Transverse colon (tissue), 4 donors: Measurements from ENCODE around the gene PAK4. TPM values are rescaled to one million over a fixed set of nuclear protein-coding genes. Genes with fewer than 3 reads are reported as not detected.

Experiments used
- DNase-seq: peaks from one replicate; pipeline ENCODE4 v3.0.0-alpha.2; 2019
- H3K27ac ChIP-seq, 4 donors: fragments of 200-600 bp; sonication (generic); 2 replicates each; pipeline ENCODE4 v1.5.1; 2016 to 2018; ENCODE audit warnings: inconsistent platforms in 4 of 4
- H3K27me3 ChIP-seq: fragments of 200-600 bp; sonication (generic); 2 replicates; pipeline ENCODE4 v1.5.1; 2017; ENCODE audit warnings: inconsistent platforms
- H3K36me3 ChIP-seq, 4 donors: fragments of 200-600 bp; sonication (generic); 2 replicates each; pipeline ENCODE4 v1.5.1; 2017 to 2019; ENCODE audit warnings: inconsistent platforms in 4 of 4
- H3K4me1 ChIP-seq, 4 donors: fragments of 200-600 bp; sonication (generic); 2 replicates each; pipeline ENCODE4 v1.5.1; 2017 to 2020; ENCODE audit warnings: inconsistent platforms in 4 of 4
- H3K4me3 ChIP-seq, 4 donors: fragments of 200-600 bp; sonication (generic); 1 replicate in 1 of 4; 2 replicates in 3 of 4; pipeline versions ENCODE4 v1.5.1 to v1.6.1; 2017 to 2019; ENCODE audit warnings: inconsistent platforms in 4 of 4
- H3K9me3 ChIP-seq, 2 donors: fragments of 200-600 bp; sonication (generic); 2 replicates each; pipeline ENCODE4 v1.5.1; 2017 to 2019; ENCODE audit warnings: inconsistent platforms in 2 of 2
- EP300 ChIP-seq: sonication (generic); formaldehyde crosslinking; IDR thresholded peaks from one replicate; pipeline ENCODE4 v1.6.1; 2017; ENCODE audit warnings: antibody characterized with exemption, low read depth
- POLR2A ChIP-seq: fragments of 450-650 bp; IDR thresholded peaks from one replicate; pipeline ENCODE4 v1.6.1; 2016; ENCODE audit warnings: antibody characterized with exemption, mild to moderate bottlenecking, moderate library complexity
- POLR2AphosphoS5 ChIP-seq, 3 donors: sonication (generic); formaldehyde crosslinking; IDR thresholded peaks; one replicate each; pipeline ENCODE4 v1.6.1; 2016; ENCODE audit warnings: antibody characterized with exemption in 3 of 3
- WGBS, 2 donors: methylation state at CpG; one replicate each; pipeline ENCODE4 v1.1.5; 2018; ENCODE audit warnings: low coverage in 1 of 2; 5-methylcytosine and 5-hydroxymethylcytosine counted together
- in situ Hi-C, 4 donors: fragments of 200-750 bp; cut with MboI; loops; one replicate each; pipeline versions ENCODE4 v1.15.0 to v1.15.1; 2017; ENCODE audit warnings: low sequenced_read_pairs in 3 of 4, low pct_ligation_motif_present in 1 of 4, low pct_unique_long_range_greater_than_20kb in 1 of 4
- intact Hi-C: fragments of 100-400 bp; cut with DNase I; formaldehyde crosslinking; loops from one replicate; pipeline ENCODE4 v1.15.1; 2023; ENCODE audit warnings: low total_unique reads
- total RNA-seq, 4 donors: library from RNA; depleted of rRNA; stranded (reverse); fragments of >200 nt; gene quantifications; one replicate each; pipeline ENCODE4 v1.1.0, GENCODE V29; 2016
- TF ChIP-seq, protein P1 (sequence below), 5 experiments: fragments of 200-600 bp in 3 of 5; fragments of 450-650 bp in 2 of 5; sonication (generic) in 3 of 5; IDR thresholded peaks; 1 replicate in 2 of 5; 2 replicates in 3 of 5; pipeline ENCODE4 v1.5.1; 2016 to 2017; ENCODE audit warnings: antibody characterized with exemption in 5 of 5, inconsistent platforms in 3 of 5, mild to moderate bottlenecking in 2 of 5, moderate library complexity in 1 of 5

The PAK4 gene
- total RNA-seq, 4 donors from 2014 or later: 43.8 to 96.1 (median 63.2) TPM

DNA sequence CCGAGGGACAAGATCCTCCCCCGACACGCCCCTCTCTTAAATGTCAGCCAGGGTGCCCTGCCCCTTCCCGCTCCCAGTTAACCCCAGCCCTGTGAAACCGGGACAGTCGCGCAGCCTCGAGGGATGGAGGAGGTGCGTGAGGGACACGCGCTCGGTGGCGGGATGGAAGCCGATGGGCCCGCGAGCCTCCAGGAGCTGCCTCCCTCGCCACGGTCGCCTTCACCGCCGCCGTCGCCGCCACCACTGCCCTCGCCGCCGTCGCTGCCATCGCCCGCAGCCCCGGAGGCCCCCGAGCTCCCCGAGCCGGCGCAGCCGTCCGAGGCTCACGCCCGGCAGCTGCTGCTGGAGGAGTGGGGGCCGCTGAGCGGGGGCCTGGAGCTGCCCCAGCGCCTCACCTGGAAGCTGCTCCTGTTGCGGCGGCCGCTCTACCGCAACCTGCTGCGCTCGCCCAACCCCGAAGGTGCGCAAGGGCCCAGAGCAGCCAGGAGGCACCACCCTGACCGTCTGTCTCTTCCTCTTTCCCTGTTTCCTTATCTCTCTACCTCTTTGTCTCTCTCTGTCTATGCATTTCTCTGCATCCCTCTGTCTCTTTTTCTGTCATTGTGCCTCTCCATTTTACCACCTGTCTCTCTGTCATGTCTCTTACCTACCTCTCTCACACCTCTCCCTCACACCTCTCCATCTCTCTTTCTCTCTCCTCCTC is 71.4 kb downstream of the PAK4 start, which contains the start of gene NCCRP1:
TSS of gene NCCRP1 (plus strand) at position 105 of the 703 bp plus-strand sequence. CDS start at position 124, 19 bp downstream.
- Histone ChIP-seq H3K27me3 (peaks cover 88% of the 10 kb centered on the region), H3K9me3 (no peaks in the 10 kb centered on the region), H3K36me3 (no peaks in the 10 kb centered on the region), H3K27ac (no peak within 1 kb of the TSS), H3K4me1 (peaks cover 0 to 7% (median 3%) of the 10 kb centered on the region in 4 donors), H3K4me3 (peak within 1 kb of the TSS in 1 of 4 donors; percentile 20)
- DNase-seq: no peak
- intact Hi-C loops (no loop called here), in situ Hi-C loops (loop anchor here in 1 of 4 donors (10.0 kb wide), 1 partner anchor 128 kb away; the partner anchor contains the start of gene LRFN1)
- 0 to 6% methylated on average over 6 to 16 of the region's 51 CpGs for WGBS, 2 donors
- TF ChIP-seq POLR2A (no peak), EP300 (no peak), POLR2AphosphoS5 (IDR thresholded peaks at IDR 0.05) (no peak)
- TF ChIP-seq, protein P1, sequence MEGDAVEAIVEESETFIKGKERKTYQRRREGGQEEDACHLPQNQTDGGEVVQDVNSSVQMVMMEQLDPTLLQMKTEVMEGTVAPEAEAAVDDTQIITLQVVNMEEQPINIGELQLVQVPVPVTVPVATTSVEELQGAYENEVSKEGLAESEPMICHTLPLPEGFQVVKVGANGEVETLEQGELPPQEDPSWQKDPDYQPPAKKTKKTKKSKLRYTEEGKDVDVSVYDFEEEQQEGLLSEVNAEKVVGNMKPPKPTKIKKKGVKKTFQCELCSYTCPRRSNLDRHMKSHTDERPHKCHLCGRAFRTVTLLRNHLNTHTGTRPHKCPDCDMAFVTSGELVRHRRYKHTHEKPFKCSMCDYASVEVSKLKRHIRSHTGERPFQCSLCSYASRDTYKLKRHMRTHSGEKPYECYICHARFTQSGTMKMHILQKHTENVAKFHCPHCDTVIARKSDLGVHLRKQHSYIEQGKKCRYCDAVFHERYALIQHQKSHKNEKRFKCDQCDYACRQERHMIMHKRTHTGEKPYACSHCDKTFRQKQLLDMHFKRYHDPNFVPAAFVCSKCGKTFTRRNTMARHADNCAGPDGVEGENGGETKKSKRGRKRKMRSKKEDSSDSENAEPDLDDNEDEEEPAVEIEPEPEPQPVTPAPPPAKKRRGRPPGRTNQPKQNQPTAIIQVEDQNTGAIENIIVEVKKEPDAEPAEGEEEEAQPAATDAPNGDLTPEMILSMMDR (IDR thresholded peaks at IDR 0.05): no peak

DNA sequence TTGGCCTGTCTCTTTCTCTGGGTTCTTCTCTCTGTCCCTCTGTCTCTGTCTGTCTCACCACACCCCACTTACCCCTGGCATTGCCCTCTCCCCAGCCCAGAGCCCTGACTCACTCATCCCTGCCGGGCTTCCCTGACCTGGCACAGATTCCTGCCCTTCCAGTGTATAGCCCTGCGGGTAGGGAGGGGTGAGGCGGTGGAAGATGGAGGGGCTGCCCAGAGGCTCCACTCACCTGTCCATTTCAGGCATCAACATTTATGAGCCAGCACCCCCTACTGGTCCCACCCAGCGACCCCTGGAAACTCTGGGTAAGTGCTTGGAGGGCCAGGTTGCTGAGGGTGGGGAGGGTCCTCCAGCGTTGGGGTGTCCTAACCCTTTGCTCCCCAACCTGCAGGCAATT is 72.2 kb downstream of the PAK4 start:
- 38 to 100% methylated on average over 1 to 5 of the region's 5 CpGs for WGBS, 2 donors
- intact Hi-C loops: no loop called here
- TF ChIP-seq, protein P1 (IDR thresholded peaks at IDR 0.05): no peak
- no peak for TF ChIP-seq POLR2A
- no peak for TF ChIP-seq POLR2AphosphoS5 (IDR thresholded peaks at IDR 0.05)
- no peak for TF ChIP-seq EP300
- DNase-seq: no peak
- Histone ChIP-seq H3K4me3 (no peak overlapping the region), H3K4me1 (peaks cover 0 to 7% (median 3%) of the 10 kb centered on the region in 4 donors), H3K27ac (no peak overlapping the region), H3K27me3 (peaks cover 93% of the 10 kb centered on the region), H3K9me3 (no peaks in the 10 kb centered on the region), H3K36me3 (no peaks in the 10 kb centered on the region)
- in situ Hi-C loops: loop anchor here in 1 of 4 donors (10.0 kb wide), 1 partner anchor 127 kb away; the partner anchor contains the start of gene LRFN1

DNA sequence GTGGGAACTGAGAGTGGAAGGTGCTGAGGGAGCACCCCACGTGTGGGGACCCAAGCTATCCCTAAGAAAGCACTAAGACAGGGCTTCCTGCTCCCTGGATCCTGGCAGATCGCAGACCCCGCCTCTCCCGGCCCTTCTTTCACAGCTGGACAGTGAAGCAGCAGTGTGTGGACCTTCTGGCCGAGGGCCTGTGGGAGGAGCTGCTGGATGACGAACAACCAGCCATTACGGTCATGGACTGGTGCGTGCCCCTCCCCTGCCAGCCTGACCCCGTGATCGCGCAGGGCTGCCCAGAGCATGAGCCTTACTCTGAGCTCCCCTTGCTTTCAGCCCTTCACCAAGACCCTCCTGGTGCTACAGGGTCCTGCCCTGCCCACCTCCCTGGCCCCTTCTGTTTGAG is 73.4 kb downstream of the PAK4 start:
- intact Hi-C loops: no loop called here
- H3K4me1 ChIP-seq: peaks cover 0 to 7% (median 3%) of the 10 kb centered on the region in 4 donors
- no peaks in the 10 kb centered on the region for H3K36me3 ChIP-seq
- H3K27me3 ChIP-seq: peaks cover 96% of the 10 kb centered on the region
- TF ChIP-seq POLR2AphosphoS5 (IDR thresholded peaks at IDR 0.05) (no peak), EP300 (no peak), POLR2A (no peak)
- TF ChIP-seq, protein P1 (IDR thresholded peaks at IDR 0.05): no peak
- 0 to 14% methylated on average over 3 to 9 of the region's 11 CpGs for WGBS, 2 donors
- H3K27ac ChIP-seq: no peak overlapping the region
- H3K4me3 ChIP-seq: no peak overlapping the region
- H3K9me3 ChIP-seq: no peaks in the 10 kb centered on the region
- in situ Hi-C loops: loop anchor here in 1 of 4 donors (10.0 kb wide), 1 partner anchor 126 kb away; the partner anchor contains the start of gene LRFN1
- no peak for DNase-seq

DNA sequence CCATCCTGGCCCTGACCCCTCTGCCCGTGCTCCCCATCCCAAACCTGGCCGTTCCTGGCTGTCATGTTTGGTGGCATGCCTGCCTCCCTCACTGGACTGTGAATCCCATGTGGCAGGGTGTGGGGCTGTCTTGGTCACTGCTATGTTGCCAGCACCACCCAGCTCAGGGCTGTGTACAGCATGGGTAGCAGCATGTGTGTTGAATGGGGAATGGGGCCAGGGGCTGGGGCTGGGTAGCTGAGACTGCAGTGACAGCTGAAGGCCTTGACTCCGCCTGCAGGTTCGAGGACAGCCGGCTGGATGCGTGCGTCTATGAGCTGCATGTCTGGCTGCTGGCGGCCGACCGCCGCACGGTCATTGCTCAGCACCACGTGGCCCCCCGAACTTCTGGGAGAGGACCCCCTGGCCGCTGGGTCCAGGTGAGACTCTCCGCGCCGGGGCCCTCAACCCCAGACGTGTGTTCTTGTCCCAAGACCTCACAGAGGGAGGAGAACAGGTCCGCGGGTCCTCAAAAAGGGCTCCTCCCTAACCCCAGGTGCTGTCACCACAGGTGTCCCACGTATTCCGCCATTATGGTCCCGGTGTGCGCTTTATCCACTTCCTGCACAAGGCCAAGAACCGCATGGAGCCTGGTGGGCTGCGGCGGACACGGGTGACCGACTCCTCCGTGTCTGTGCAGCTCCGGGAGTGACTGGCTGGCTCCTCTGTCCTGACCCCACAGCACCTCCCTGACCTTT is 74.6 kb downstream of the PAK4 start:
- in situ Hi-C loops (loop anchor here in 1 of 4 donors (25.0 kb wide), 1 partner anchor 613 kb away; no protein-coding TSS in a partner anchor), intact Hi-C loops (no loop called here)
- H3K4me3 ChIP-seq: no peak overlapping the region
- WGBS, 2 donors: 82% methylated on average over 14 of the region's 32 CpGs; no CpG with 5 or more reads in 1 of the 2 donors
- H3K36me3 ChIP-seq: no peaks in the 10 kb centered on the region
- TF ChIP-seq, protein P1 (IDR thresholded peaks at IDR 0.05): no peak
- TF ChIP-seq POLR2A (no peak), POLR2AphosphoS5 (IDR thresholded peaks at IDR 0.05) (no peak), EP300 (no peak)
- no peak for DNase-seq
- peaks cover 0 to 7% (median 3%) of the 10 kb centered on the region in 4 donors for H3K4me1 ChIP-seq
- H3K27ac ChIP-seq: no peak overlapping the region
- peaks cover 100% of the 10 kb centered on the region for H3K27me3 ChIP-seq
- H3K9me3 ChIP-seq: no peaks in the 10 kb centered on the region
